ENCODE results near the gene ALK. TPM values are rescaled to one million over a fixed set of nuclear protein-coding genes. Genes with fewer than 3 reads are reported as not detected.

The ALK gene
- total RNA-seq, 2 donors from 2014 or later, result 0.19 TPM; not detected in 1

- H3K4me1 ChIP-seq, result no peaks in the 10 kb centered on the region
- no peak for TF ChIP-seq CTCF (IDR thresholded peaks at IDR 0.05)
- H3K27me3 ChIP-seq, result no peaks in the 10 kb centered on the region
- no peak overlapping the region for H3K9ac ChIP-seq (ENCODE audit: low read depth in 2 of 2, low read length in 2 of 2)
- DNase-seq, result no peak
- no peaks in the 10 kb centered on the region for H3K36me3 ChIP-seq
- intact Hi-C loops (cut with DNase I), result no loop called here
- H3K27ac ChIP-seq, result no peak overlapping the region
- H3K4me3 ChIP-seq, result no peak overlapping the region
- no peaks in the 10 kb centered on the region for H3K9me3 ChIP-seq
Observed at GRCh38 chr2:29952973-29953372, 31.6 kb upstream of the ALK start.

DNA sequence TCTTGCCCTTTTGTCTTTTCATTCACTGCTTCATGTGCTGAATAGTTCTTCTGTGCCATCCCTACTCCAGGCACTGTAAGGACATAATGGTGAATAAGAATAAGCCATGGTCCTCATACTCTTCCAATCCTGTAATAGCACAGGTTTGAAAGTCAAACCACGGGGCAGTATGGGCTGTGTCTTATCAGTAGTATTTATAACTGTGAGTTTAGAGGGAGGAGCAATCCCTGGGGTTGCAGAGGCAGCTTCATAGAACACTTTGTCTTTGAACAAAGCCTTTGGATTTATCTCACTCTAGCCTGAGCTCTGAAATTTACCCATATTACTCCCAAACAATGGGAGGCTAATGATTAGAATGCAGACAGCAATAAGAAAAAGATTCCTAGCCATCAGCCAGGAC, 30.2 kb upstream of the ALK start:
- H3K27ac ChIP-seq, result no peak overlapping the region
- no peaks in the 10 kb centered on the region for H3K36me3 ChIP-seq
- H3K27me3 ChIP-seq, result no peaks in the 10 kb centered on the region
- H3K9me3 ChIP-seq, result no peaks in the 10 kb centered on the region
- TF ChIP-seq CTCF (IDR thresholded peaks at IDR 0.05), result no peak
- intact Hi-C loops (cut with DNase I), result no loop called here
- no peak overlapping the region for H3K4me3 ChIP-seq
- H3K9ac ChIP-seq (ENCODE audit: low read depth in 2 of 2, low read length in 2 of 2), result no peak overlapping the region
- no peaks in the 10 kb centered on the region for H3K4me1 ChIP-seq
- no peak for DNase-seq

GRCh38 chr2:29950481-29950880, 29.1 kb upstream of the ALK start:
- Histone ChIP-seq H3K4me1 (no peaks in the 10 kb centered on the region), H3K36me3 (no peaks in the 10 kb centered on the region), H3K27me3 (no peaks in the 10 kb centered on the region), H3K4me3 (no peak overlapping the region), H3K27ac (no peak overlapping the region), H3K9ac (ENCODE audit: low read depth in 2 of 2, low read length in 2 of 2) (no peak overlapping the region), H3K9me3 (no peaks in the 10 kb centered on the region)
- no peak for DNase-seq
- intact Hi-C loops (cut with DNase I), result no loop called here
- TF ChIP-seq CTCF (IDR thresholded peaks at IDR 0.05), result no peak

GRCh38 chr2:29949042-29949441, 27.7 kb upstream of the ALK start:
- no peak overlapping the region for H3K9ac ChIP-seq (ENCODE audit: low read depth in 2 of 2, low read length in 2 of 2)
- TF ChIP-seq CTCF (IDR thresholded peaks at IDR 0.05), result no peak
- no peak overlapping the region for H3K4me3 ChIP-seq
- no peaks in the 10 kb centered on the region for H3K27me3 ChIP-seq
- intact Hi-C loops (cut with DNase I), result no loop called here
- H3K4me1 ChIP-seq, result no peaks in the 10 kb centered on the region
- H3K36me3 ChIP-seq, result no peaks in the 10 kb centered on the region
- no peaks in the 10 kb centered on the region for H3K9me3 ChIP-seq
- no peak for DNase-seq
- no peak overlapping the region for H3K27ac ChIP-seq

GRCh38 chr2:29946505-29946904, 25.1 kb upstream of the ALK start:
- Histone ChIP-seq H3K9ac (ENCODE audit: low read depth in 2 of 2, low read length in 2 of 2) (no peak overlapping the region), H3K9me3 (no peaks in the 10 kb centered on the region), H3K27me3 (no peaks in the 10 kb centered on the region), H3K4me3 (no peak overlapping the region), H3K27ac (no peak overlapping the region), H3K36me3 (no peaks in the 10 kb centered on the region), H3K4me1 (no peaks in the 10 kb centered on the region)
- intact Hi-C loops (cut with DNase I), result no loop called here
- DNase-seq, result no peak
- TF ChIP-seq CTCF (IDR thresholded peaks at IDR 0.05), result no peak

GRCh38 chr2:29942711-29943110, 21.3 kb upstream of the ALK start:
- Histone ChIP-seq H3K27me3 (no peaks in the 10 kb centered on the region), H3K4me3 (no peak overlapping the region), H3K4me1 (no peaks in the 10 kb centered on the region), H3K9me3 (no peaks in the 10 kb centered on the region), H3K27ac (no peak overlapping the region), H3K36me3 (no peaks in the 10 kb centered on the region), H3K9ac (ENCODE audit: low read depth in 2 of 2, low read length in 2 of 2) (no peak overlapping the region)
- TF ChIP-seq CTCF (IDR thresholded peaks at IDR 0.05), result no peak
- no peak for DNase-seq
- intact Hi-C loops (cut with DNase I), result no loop called here

All from colonic mucosa (tissue), 4 donors.